ENCODE data around the gene RBX1.
"Not testable (repeated sequence)": the region's sequence is repeated elsewhere in the genome, so short reads cannot be mapped to it uniquely, and the experiment has no call there.

Gene RBX1

GRCh38 chr22:41000941-41001721, 50.0 kb downstream of the RBX1 start:
- DNase-seq: no peak
- no peak overlapping the region for H2AK5ac ChIP-seq (ENCODE audit: low read length, severe bottlenecking)
- H2AFZ ChIP-seq (ENCODE audit: low read depth, low read length): no peak overlapping the region
- no peaks in the 10 kb centered on the region for H3K36me3 ChIP-seq (ENCODE audit: control insufficient read depth in 1 of 2, insufficient read depth in 2 of 2, low read depth in 1 of 2, low read length in 2 of 2)
- H4K8ac ChIP-seq (ENCODE audit: low read length): no peak overlapping the region
- 83% methylated on average over 8 of the region's 9 CpGs for WGBS
- H2BK5ac ChIP-seq (ENCODE audit: low read depth, low read length, poor library complexity, severe bottlenecking): no peak overlapping the region
- no peak overlapping the region for H2BK120ac ChIP-seq (ENCODE audit: low read depth, low read length)
- H3K4me3 ChIP-seq (ENCODE audit: insufficient read depth in 1 of 2, low read depth in 1 of 2, low read length in 2 of 2): no peak overlapping the region
- no peak overlapping the region for H4K91ac ChIP-seq (ENCODE audit: low read length)
- H3K4me1 ChIP-seq (ENCODE audit: control insufficient read depth, insufficient read depth, low read depth, low read length): peaks cover 3% of the 10 kb centered on the region
- H3K9ac ChIP-seq (ENCODE audit: low read length): no peak overlapping the region
- H3K9me3 ChIP-seq (ENCODE audit: control insufficient read depth, low read length): no peaks in the 10 kb centered on the region
- H2BK15ac ChIP-seq (ENCODE audit: low read depth, poor library complexity, severe bottlenecking): no peak overlapping the region
- no peak overlapping the region for H3K23ac ChIP-seq (ENCODE audit: low read length in 2 of 2)
- H3K4me2 ChIP-seq (ENCODE audit: low read length, poor library complexity, severe bottlenecking): no peak overlapping the region
- no peak overlapping the region for H3K14ac ChIP-seq (ENCODE audit: low read length in 2 of 2)
- no peak overlapping the region for H3K27ac ChIP-seq (ENCODE audit: low read length, poor library complexity, severe bottlenecking)
- H2BK12ac ChIP-seq (ENCODE audit: low read length in 2 of 2): no peak overlapping the region
- H3K79me1 ChIP-seq (replicated peaks; ENCODE audit: low read length, poor library complexity, severe bottlenecking): no peaks in the 10 kb centered on the region
- no peak overlapping the region for H3K4ac ChIP-seq (ENCODE audit: low read depth in 1 of 2, low read length in 2 of 2)
- H3K18ac ChIP-seq (ENCODE audit: low read depth in 1 of 2, low read length in 2 of 2): no peak overlapping the region
- H3K27me3 ChIP-seq (ENCODE audit: control insufficient read depth in 1 of 2, insufficient read depth in 1 of 2, low read length in 2 of 2): no peaks in the 10 kb centered on the region

- Histone ChIP-seq H4K8ac (ENCODE audit: low read length) (no peak overlapping the region), H3K4me2 (ENCODE audit: low read length, poor library complexity, severe bottlenecking) (no peak overlapping the region), H3K23ac (ENCODE audit: low read length in 2 of 2) (no peak overlapping the region), H3K27me3 (ENCODE audit: control insufficient read depth in 1 of 2, insufficient read depth in 1 of 2, low read length in 2 of 2) (no peaks in the 10 kb centered on the region), H2BK120ac (ENCODE audit: low read depth, low read length) (no peak overlapping the region), H4K91ac (ENCODE audit: low read length) (no peak overlapping the region), H2BK15ac (ENCODE audit: low read depth, poor library complexity, severe bottlenecking) (no peak overlapping the region), H3K18ac (ENCODE audit: low read depth in 1 of 2, low read length in 2 of 2) (no peak overlapping the region), H3K4ac (ENCODE audit: low read depth in 1 of 2, low read length in 2 of 2) (no peak overlapping the region), H2AK5ac (ENCODE audit: low read length, severe bottlenecking) (no peak overlapping the region), H3K79me1 (replicated peaks; ENCODE audit: low read length, poor library complexity, severe bottlenecking) (no peaks in the 10 kb centered on the region), H3K14ac (ENCODE audit: low read length in 2 of 2) (no peak overlapping the region), H3K4me3 (ENCODE audit: insufficient read depth in 1 of 2, low read depth in 1 of 2, low read length in 2 of 2) (no peak overlapping the region), H2AFZ (ENCODE audit: low read depth, low read length) (no peak overlapping the region), H3K27ac (ENCODE audit: low read length, poor library complexity, severe bottlenecking) (no peak overlapping the region), H3K9me3 (ENCODE audit: control insufficient read depth, low read length) (no peaks in the 10 kb centered on the region), H2BK5ac (ENCODE audit: low read depth, low read length, poor library complexity, severe bottlenecking) (no peak overlapping the region), H3K36me3 (ENCODE audit: control insufficient read depth in 1 of 2, insufficient read depth in 2 of 2, low read depth in 1 of 2, low read length in 2 of 2) (no peaks in the 10 kb centered on the region), H3K9ac (ENCODE audit: low read length) (no peak overlapping the region), H3K4me1 (ENCODE audit: control insufficient read depth, insufficient read depth, low read depth, low read length) (peaks cover 3% of the 10 kb centered on the region), H2BK12ac (ENCODE audit: low read length in 2 of 2) (no peak overlapping the region)
- DNase-seq: peak; percentile 53
- WGBS: no CpG with 5 or more reads among the region's 1 CpG
Observed at GRCh38 chr22:41001722-41002122, 50.5 kb downstream of the RBX1 start.

- H3K14ac ChIP-seq (ENCODE audit: low read length in 2 of 2); H3K27ac ChIP-seq (ENCODE audit: low read length, poor library complexity, severe bottlenecking); H2BK120ac ChIP-seq (ENCODE audit: low read depth, low read length); H2AFZ ChIP-seq (ENCODE audit: low read depth, low read length); H4K91ac ChIP-seq (ENCODE audit: low read length); H3K4ac ChIP-seq (ENCODE audit: low read depth in 1 of 2, low read length in 2 of 2); H3K23ac ChIP-seq (ENCODE audit: low read length in 2 of 2); H3K9ac ChIP-seq (ENCODE audit: low read length); H2BK15ac ChIP-seq (ENCODE audit: low read depth, poor library complexity, severe bottlenecking); H3K27me3 ChIP-seq (ENCODE audit: control insufficient read depth in 1 of 2, insufficient read depth in 1 of 2, low read length in 2 of 2); DNase-seq; H2AK5ac ChIP-seq (ENCODE audit: low read length, severe bottlenecking); H4K8ac ChIP-seq (ENCODE audit: low read length); H2BK5ac ChIP-seq (ENCODE audit: low read depth, low read length, poor library complexity, severe bottlenecking); H3K4me2 ChIP-seq (ENCODE audit: low read length, poor library complexity, severe bottlenecking); H3K36me3 ChIP-seq (ENCODE audit: control insufficient read depth in 1 of 2, insufficient read depth in 2 of 2, low read depth in 1 of 2, low read length in 2 of 2); H3K4me3 ChIP-seq (ENCODE audit: insufficient read depth in 1 of 2, low read depth in 1 of 2, low read length in 2 of 2); H3K9me3 ChIP-seq (ENCODE audit: control insufficient read depth, low read length); H2BK12ac ChIP-seq (ENCODE audit: low read length in 2 of 2); H3K4me1 ChIP-seq (ENCODE audit: control insufficient read depth, insufficient read depth, low read depth, low read length); H3K79me1 ChIP-seq (replicated peaks; ENCODE audit: low read length, poor library complexity, severe bottlenecking); H3K18ac ChIP-seq (ENCODE audit: low read depth in 1 of 2, low read length in 2 of 2): not testable (repeated sequence)
- WGBS: 96% methylated on average over 11 of the region's 11 CpGs
Observed at GRCh38 chr22:41002386-41002785, 51.2 kb downstream of the RBX1 start.

GRCh38 chr22:41003066-41003465, 51.9 kb downstream of the RBX1 start:
- no peak overlapping the region for H3K27ac ChIP-seq (ENCODE audit: low read length, poor library complexity, severe bottlenecking)
- H3K14ac ChIP-seq (ENCODE audit: low read length in 2 of 2): no peak overlapping the region
- H4K91ac ChIP-seq (ENCODE audit: low read length): no peak overlapping the region
- no peak overlapping the region for H3K4ac ChIP-seq (ENCODE audit: low read depth in 1 of 2, low read length in 2 of 2)
- H2BK15ac ChIP-seq (ENCODE audit: low read depth, poor library complexity, severe bottlenecking): no peak overlapping the region
- no peaks in the 10 kb centered on the region for H3K9me3 ChIP-seq (ENCODE audit: control insufficient read depth, low read length)
- no peak overlapping the region for H2AK5ac ChIP-seq (ENCODE audit: low read length, severe bottlenecking)
- H3K18ac ChIP-seq (ENCODE audit: low read depth in 1 of 2, low read length in 2 of 2): no peak overlapping the region
- H3K27me3 ChIP-seq (ENCODE audit: control insufficient read depth in 1 of 2, insufficient read depth in 1 of 2, low read length in 2 of 2): no peaks in the 10 kb centered on the region
- H4K8ac ChIP-seq (ENCODE audit: low read length): no peak overlapping the region
- H2BK12ac ChIP-seq (ENCODE audit: low read length in 2 of 2): no peak overlapping the region
- no peak for DNase-seq
- no peak overlapping the region for H2AFZ ChIP-seq (ENCODE audit: low read depth, low read length)
- peaks cover 3% of the 10 kb centered on the region for H3K4me1 ChIP-seq (ENCODE audit: control insufficient read depth, insufficient read depth, low read depth, low read length)
- H3K9ac ChIP-seq (ENCODE audit: low read length): no peak overlapping the region
- H3K4me2 ChIP-seq (ENCODE audit: low read length, poor library complexity, severe bottlenecking): no peak overlapping the region
- no peaks in the 10 kb centered on the region for H3K79me1 ChIP-seq (replicated peaks; ENCODE audit: low read length, poor library complexity, severe bottlenecking)
- WGBS: 83% methylated on average over 8 of the region's 10 CpGs
- H3K23ac ChIP-seq (ENCODE audit: low read length in 2 of 2): no peak overlapping the region
- no peak overlapping the region for H2BK120ac ChIP-seq (ENCODE audit: low read depth, low read length)
- H3K4me3 ChIP-seq (ENCODE audit: insufficient read depth in 1 of 2, low read depth in 1 of 2, low read length in 2 of 2): no peak overlapping the region
- no peaks in the 10 kb centered on the region for H3K36me3 ChIP-seq (ENCODE audit: control insufficient read depth in 1 of 2, insufficient read depth in 2 of 2, low read depth in 1 of 2, low read length in 2 of 2)
- H2BK5ac ChIP-seq (ENCODE audit: low read depth, low read length, poor library complexity, severe bottlenecking): no peak overlapping the region

Data from mesenchymal stem cell (in vitro differentiated cells and primary cell).